Fibroblast of gingiva (primary cell): ENCODE measurements around the gene CD3E.

Experiments
- DNase-seq: peaks from one replicate; pipeline ENCODE4 v3.0.0-alpha.2; 2011; ENCODE audit warnings: low read depth

Gene CD3E

GRCh38 chr11:118304568-118305248 lies at the start of gene CD3E:
TSS of gene CD3E (plus strand) at chr11:118304730. CDS start at chr11:118304953, 223 bp downstream.
- no peak for DNase-seq

GRCh38 chr11:118258410-118258809 lies 46.1 kb upstream of the CD3E start:
- no peak for DNase-seq

GRCh38 chr11:118259138-118259537 lies 45.4 kb upstream of the CD3E start:
- no peak for DNase-seq

- DNase-seq, result no peak
Observed at GRCh38 chr11:118260353-118260752, 44.2 kb upstream of the CD3E start.

GRCh38 chr11:118263112-118263511 lies 41.4 kb upstream of the CD3E start:
- no peak for DNase-seq

GRCh38 chr11:118263695-118264568 lies 40.6 kb upstream of the CD3E start, which contains the start of gene MPZL2:
TSS of gene MPZL2 (minus strand) at chr11:118264297. CDS start at chr11:118264153, 144 bp downstream.
- no peak for DNase-seq

- no peak for DNase-seq
Observed at GRCh38 chr11:118264569-118265465, 39.7 kb upstream of the CD3E start.

- no peak for DNase-seq
Observed at GRCh38 chr11:118265954-118266353, 38.6 kb upstream of the CD3E start.

GRCh38 chr11:118267486-118267885 lies 37.0 kb upstream of the CD3E start:
- no peak for DNase-seq

GRCh38 chr11:118272001-118272400 lies 32.5 kb upstream of the CD3E start:
- DNase-seq, result no peak

GRCh38 chr11:118274186-118274585 lies 30.3 kb upstream of the CD3E start:
- no peak for DNase-seq

GRCh38 chr11:118275176-118275575 lies 29.4 kb upstream of the CD3E start:
- no peak for DNase-seq

- no peak for DNase-seq
Observed at GRCh38 chr11:118276422-118276821, 28.1 kb upstream of the CD3E start.

- DNase-seq, result no peak
Observed at GRCh38 chr11:118277312-118277711, 27.2 kb upstream of the CD3E start.

- DNase-seq, result no peak
Observed at GRCh38 chr11:118281284-118281683, 23.2 kb upstream of the CD3E start.

- DNase-seq, result no peak
Observed at GRCh38 chr11:118282606-118283005, 21.9 kb upstream of the CD3E start.

- no peak for DNase-seq
Observed at GRCh38 chr11:118283037-118283636, 21.4 kb upstream of the CD3E start.

GRCh38 chr11:118283756-118284350 lies 20.7 kb upstream of the CD3E start:
- DNase-seq, result no peak

GRCh38 chr11:118286545-118286944 lies 18.0 kb upstream of the CD3E start:
- no peak for DNase-seq

GRCh38 chr11:118287006-118287405 lies 17.5 kb upstream of the CD3E start:
- no peak for DNase-seq

GRCh38 chr11:118289401-118289800 lies 15.1 kb upstream of the CD3E start:
- peak; percentile 34 for DNase-seq
